IPS DF 6.9 (cell line): Measurements from ENCODE around the gene L3MBTL1.

Experiments used
- DNase-seq: peaks from one replicate; pipeline ENCODE4 v3.0.0-alpha.2; 2013; ENCODE audit warnings: low read depth, low spot score
- H3K27ac ChIP-seq: one replicate; pipeline ENCODE4 v1.5.1; 2013; ENCODE audit warnings: low read length, control low read depth
- H3K27me3 ChIP-seq: 2 replicates; pipeline ENCODE4 v1.6.1; 2013; ENCODE audit warnings: mild to moderate bottlenecking, low read length; ENCODE audit not compliant: control insufficient read depth, insufficient read depth
- H3K36me3 ChIP-seq: 2 replicates; pipeline ENCODE4 v1.6.1; 2013; ENCODE audit warnings: low read length; ENCODE audit not compliant: control insufficient read depth, insufficient read depth
- H3K4me1 ChIP-seq: 2 replicates; pipeline ENCODE4 v1.6.1; 2013; ENCODE audit warnings: low read length; ENCODE audit not compliant: control insufficient read depth, insufficient read depth
- H3K4me3 ChIP-seq: 2 replicates; pipeline ENCODE4 v1.5.1; 2013; ENCODE audit warnings: mild to moderate bottlenecking, low read length
- H3K9me3 ChIP-seq: 2 replicates; pipeline ENCODE4 v1.6.1; 2013; ENCODE audit warnings: low read length, inconsistent platforms; ENCODE audit not compliant: control insufficient read depth, insufficient read depth
- WGBS: extraction: QIAGEN DNeasy Blood & Tissue Kit; methylation state at CpG from one replicate; pipeline ENCODE4 v1.1.7; 2013; ENCODE audit warnings: mixed read lengths, missing lambda C conversion rate; ENCODE audit not compliant: insufficient read length, insufficient coverage; 5-methylcytosine and 5-hydroxymethylcytosine counted together

The L3MBTL1 gene

GRCh38 chr20:43535370-43536004 lies 28.0 kb downstream of the L3MBTL1 start:
- no peaks in the 10 kb centered on the region for H3K4me1 ChIP-seq
- H3K27ac ChIP-seq, result no peak overlapping the region
- no peaks in the 10 kb centered on the region for H3K9me3 ChIP-seq
- WGBS, result no CpG with 5 or more reads among the region's 7 CpGs
- H3K36me3 ChIP-seq, result no peaks in the 10 kb centered on the region
- no peak overlapping the region for H3K4me3 ChIP-seq
- no peak for DNase-seq
- no peaks in the 10 kb centered on the region for H3K27me3 ChIP-seq

GRCh38 chr20:43536041-43536816 lies 28.7 kb downstream of the L3MBTL1 start:
- DNase-seq, result no peak
- Histone ChIP-seq H3K27me3 (no peaks in the 10 kb centered on the region), H3K4me1 (no peaks in the 10 kb centered on the region), H3K9me3 (no peaks in the 10 kb centered on the region), H3K4me3 (no peak overlapping the region), H3K27ac (no peak overlapping the region), H3K36me3 (no peaks in the 10 kb centered on the region)
- WGBS, result no CpG with 5 or more reads among the region's 19 CpGs

GRCh38 chr20:43536817-43537440 lies 29.4 kb downstream of the L3MBTL1 start:
- Histone ChIP-seq H3K27me3 (no peaks in the 10 kb centered on the region), H3K36me3 (no peaks in the 10 kb centered on the region), H3K27ac (no peak overlapping the region), H3K4me3 (no peak overlapping the region), H3K9me3 (no peaks in the 10 kb centered on the region), H3K4me1 (no peaks in the 10 kb centered on the region)
- no CpG with 5 or more reads among the region's 2 CpGs for WGBS
- no peak for DNase-seq

GRCh38 chr20:43537921-43538877 lies 30.7 kb downstream of the L3MBTL1 start:
- H3K4me1 ChIP-seq, result no peaks in the 10 kb centered on the region
- H3K4me3 ChIP-seq, result no peak overlapping the region
- no peak for DNase-seq

GRCh38 chr20:43538878-43539700 lies 31.6 kb downstream of the L3MBTL1 start:
- no peaks in the 10 kb centered on the region for H3K36me3 ChIP-seq
- H3K4me1 ChIP-seq, result no peaks in the 10 kb centered on the region
- no CpG with 5 or more reads among the region's 6 CpGs for WGBS
- DNase-seq, result no peak
- no peaks in the 10 kb centered on the region for H3K9me3 ChIP-seq
- H3K4me3 ChIP-seq, result no peak overlapping the region
- H3K27me3 ChIP-seq, result no peaks in the 10 kb centered on the region
- no peak overlapping the region for H3K27ac ChIP-seq

More at GRCh38 chr20:43537921-43538877, 30.7 kb downstream of the L3MBTL1 start:
- no peaks in the 10 kb centered on the region for H3K36me3 ChIP-seq
- WGBS, result no CpG with 5 or more reads among the region's 4 CpGs
- no peaks in the 10 kb centered on the region for H3K27me3 ChIP-seq
- H3K9me3 ChIP-seq, result no peaks in the 10 kb centered on the region
- H3K27ac ChIP-seq, result no peak overlapping the region

- Histone ChIP-seq H3K9me3 (no peaks in the 10 kb centered on the region), H3K36me3 (no peaks in the 10 kb centered on the region), H3K4me3 (no peak overlapping the region), H3K4me1 (no peaks in the 10 kb centered on the region), H3K27ac (no peak overlapping the region), H3K27me3 (no peaks in the 10 kb centered on the region)
- WGBS, result no CpG with 5 or more reads among the region's 17 CpGs
- DNase-seq, result no peak
Measured at GRCh38 chr20:43539975-43540672, 32.6 kb downstream of the L3MBTL1 start.

GRCh38 chr20:43540673-43541060 lies 33.2 kb downstream of the L3MBTL1 start:
- H3K27ac ChIP-seq, result no peak overlapping the region
- H3K36me3 ChIP-seq, result no peaks in the 10 kb centered on the region

GRCh38 chr20:43541214-43541613 lies 33.7 kb downstream of the L3MBTL1 start:
- DNase-seq, result no peak
- WGBS, result no CpG with 5 or more reads among the region's 2 CpGs
- H3K36me3 ChIP-seq, result no peaks in the 10 kb centered on the region
- no peaks in the 10 kb centered on the region for H3K4me1 ChIP-seq
- no peaks in the 10 kb centered on the region for H3K27me3 ChIP-seq
- no peak overlapping the region for H3K27ac ChIP-seq
- no peaks in the 10 kb centered on the region for H3K9me3 ChIP-seq
- H3K4me3 ChIP-seq, result no peak overlapping the region

More at GRCh38 chr20:43540673-43541060, 33.2 kb downstream of the L3MBTL1 start:
- Histone ChIP-seq H3K4me3 (no peak overlapping the region), H3K4me1 (no peaks in the 10 kb centered on the region), H3K9me3 (no peaks in the 10 kb centered on the region), H3K27me3 (no peaks in the 10 kb centered on the region)
- no CpG with 5 or more reads among the region's 7 CpGs for WGBS
- no peak for DNase-seq

- Histone ChIP-seq H3K9me3 (no peaks in the 10 kb centered on the region), H3K27ac (no peak overlapping the region), H3K27me3 (no peaks in the 10 kb centered on the region), H3K4me1 (no peaks in the 10 kb centered on the region), H3K36me3 (no peaks in the 10 kb centered on the region), H3K4me3 (no peak overlapping the region)
- DNase-seq, result no peak
- WGBS, result no CpG with 5 or more reads among the region's 5 CpGs
Measured at GRCh38 chr20:43542161-43542560, 34.7 kb downstream of the L3MBTL1 start.
